ENCODE data around the gene OSBPL10.
"Not testable (repeated sequence)": the region's sequence is repeated elsewhere in the genome, so short reads cannot be mapped to it uniquely, and the experiment has no call there.

OSBPL10 gene

DNA sequence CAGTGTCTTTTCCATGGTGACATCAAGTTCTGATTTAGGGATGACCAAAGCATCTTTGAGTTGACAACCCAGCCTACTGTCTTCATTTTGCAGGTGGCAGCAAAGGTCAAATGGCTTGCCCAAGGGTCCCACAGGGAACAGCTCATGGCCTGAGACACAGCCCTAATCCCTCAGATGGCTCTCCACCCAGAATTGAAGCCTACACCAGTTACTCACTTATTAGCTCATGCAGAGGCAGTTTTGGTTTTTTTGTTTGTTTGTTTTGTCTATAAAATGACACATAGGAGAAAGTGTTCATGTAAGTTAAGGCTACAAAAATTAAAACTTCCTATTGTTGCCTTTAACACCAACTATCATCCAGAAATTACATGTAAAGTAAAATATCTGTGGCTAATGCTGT lies 167.9 kb downstream of the OSBPL10 start:
- no peak for DNase-seq (ENCODE audit: low read depth)

DNA sequence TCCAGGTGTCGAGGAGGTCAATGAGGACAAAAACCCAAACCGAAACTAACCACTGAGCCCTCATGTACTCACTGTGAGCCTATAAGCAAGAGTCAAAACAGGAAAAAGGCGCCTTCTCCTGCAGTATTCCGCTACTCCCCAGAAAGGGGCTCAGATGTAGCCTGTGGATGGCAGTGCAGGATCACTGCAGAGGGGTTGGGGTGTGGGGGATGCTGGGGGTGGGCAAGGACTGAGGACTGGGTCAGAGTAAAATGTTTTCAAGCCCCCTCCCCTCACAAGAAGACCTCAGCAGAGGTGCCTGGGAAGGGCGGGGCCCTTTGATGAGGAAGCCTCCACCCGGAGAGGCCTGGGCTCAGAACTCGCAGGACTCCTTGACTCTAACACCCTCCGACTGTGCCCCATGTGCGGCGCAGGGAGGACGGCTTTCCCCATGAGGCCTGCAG lies 170.1 kb downstream of the OSBPL10 start:
- no peak for DNase-seq (ENCODE audit: low read depth)

DNA sequence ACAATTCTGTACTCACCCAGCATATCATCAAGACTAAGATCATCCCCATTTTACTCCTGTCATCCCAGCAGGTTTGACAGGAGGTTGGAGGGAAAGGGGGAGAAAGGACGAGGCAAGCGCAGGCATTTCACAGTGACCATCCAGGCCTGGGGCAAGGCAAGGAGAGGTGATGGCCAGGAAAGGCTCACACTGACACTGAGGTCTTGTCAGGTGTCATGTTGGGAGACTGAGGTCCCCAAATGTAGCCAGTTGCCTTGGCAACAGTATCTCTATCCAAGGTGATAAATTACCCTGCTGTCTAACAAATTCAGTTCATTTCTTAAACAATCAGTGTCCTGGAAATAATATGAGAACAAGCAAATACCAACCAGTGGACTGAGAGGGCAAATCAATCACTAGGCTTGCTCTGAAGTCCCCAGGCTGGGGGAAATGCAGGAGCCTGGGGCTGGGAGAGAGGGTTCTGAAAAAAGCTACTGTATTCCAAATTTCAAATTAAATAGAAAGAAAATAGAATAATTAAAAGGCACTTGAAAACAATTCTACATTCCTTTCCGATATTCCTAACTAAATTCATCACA lies 172.8 kb downstream of the OSBPL10 start:
- DNase-seq (ENCODE audit: low read depth), result no peak

DNA sequence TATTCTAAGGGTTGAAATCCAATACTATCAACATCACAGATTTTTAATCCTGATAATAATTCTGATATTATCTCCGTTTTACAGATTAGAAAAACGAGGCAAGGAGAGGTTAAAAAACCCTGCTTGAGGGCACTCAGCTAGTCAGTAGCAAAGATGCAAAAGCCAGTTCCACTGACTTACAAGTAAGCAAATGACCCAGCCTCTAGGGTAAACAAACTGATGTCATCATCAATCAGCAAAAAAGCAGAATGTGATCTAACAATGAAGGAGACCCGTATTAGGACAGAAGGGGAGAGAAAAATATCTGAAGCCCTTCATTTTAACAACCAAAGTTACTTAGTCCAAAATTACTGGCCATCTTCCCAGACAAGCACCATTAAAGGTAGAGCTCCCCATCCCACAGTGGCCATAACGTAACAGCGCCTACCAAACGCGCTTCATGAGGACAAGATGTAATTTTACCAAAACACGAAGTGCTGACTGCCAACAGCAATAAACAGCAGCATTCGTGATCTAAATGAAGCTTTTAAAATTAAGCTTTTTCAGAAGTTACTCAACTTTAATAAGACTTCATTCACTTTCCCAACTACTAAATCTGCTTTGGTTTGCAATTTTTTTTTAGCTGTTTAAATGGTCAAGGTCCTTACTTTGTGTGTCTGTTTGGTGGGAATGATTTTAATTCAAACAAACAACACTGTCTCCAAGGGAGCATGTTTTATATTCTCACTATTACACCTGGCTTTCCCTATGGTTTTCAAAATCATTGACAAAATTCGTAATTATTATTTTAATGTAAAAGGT lies 176.6 kb downstream of the OSBPL10 start:
- DNase-seq (ENCODE audit: low read depth), result no peak

DNA sequence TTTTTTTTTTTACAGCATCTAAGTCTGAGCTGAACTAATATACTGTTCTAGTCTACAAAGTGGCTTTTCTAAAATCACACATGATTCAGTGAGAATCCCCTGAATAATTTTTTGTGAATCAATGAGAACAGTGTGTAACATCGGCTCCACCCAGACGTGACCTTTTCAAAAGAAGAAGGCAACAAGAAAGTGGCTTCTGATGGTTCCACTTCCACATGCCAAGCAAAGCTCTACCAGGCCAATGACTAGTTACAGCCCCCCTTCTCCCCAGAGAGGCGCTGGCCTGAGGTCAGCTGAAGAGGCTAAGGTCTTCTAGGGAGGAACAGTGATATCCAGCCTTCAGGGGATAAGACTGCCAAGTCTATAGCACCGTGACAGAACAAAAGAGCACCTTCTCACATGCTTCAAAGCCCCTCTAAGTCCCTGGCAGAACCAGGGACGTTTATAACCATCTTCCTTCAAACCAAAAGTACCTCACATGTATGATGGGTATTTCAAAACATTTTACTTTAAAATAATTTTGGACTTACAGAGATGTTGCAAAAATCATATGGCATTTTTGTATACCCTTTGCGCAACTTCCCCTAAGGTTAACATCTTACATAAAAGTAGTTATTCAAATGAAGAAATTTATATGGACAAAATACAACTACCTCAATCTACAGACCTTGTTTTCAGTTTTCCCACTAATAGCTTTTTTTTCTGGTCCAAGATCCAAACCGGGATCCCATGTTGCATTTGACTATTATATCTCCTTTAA lies 177.9 kb downstream of the OSBPL10 start:
- DNase-seq (ENCODE audit: low read depth), result no peak

DNA sequence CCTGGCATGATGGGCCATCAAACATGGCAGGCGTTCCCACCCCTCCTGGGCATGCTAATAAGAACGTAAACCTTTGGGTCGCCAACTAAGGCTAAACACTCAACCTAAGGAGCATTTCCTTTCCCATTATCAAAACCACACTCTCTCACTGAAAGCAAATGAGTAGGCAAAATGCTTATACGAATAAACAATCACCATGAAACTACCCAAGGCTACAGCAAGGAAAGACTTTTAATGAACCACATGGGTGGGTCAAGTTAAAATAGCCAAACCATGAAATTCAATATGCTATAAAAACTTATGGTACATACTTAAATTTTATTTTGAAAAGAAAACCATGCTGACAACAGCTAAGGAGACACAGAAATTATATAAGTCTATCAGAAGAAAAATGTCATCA lies 180.6 kb downstream of the OSBPL10 start:
- no peak for DNase-seq (ENCODE audit: low read depth)

DNA sequence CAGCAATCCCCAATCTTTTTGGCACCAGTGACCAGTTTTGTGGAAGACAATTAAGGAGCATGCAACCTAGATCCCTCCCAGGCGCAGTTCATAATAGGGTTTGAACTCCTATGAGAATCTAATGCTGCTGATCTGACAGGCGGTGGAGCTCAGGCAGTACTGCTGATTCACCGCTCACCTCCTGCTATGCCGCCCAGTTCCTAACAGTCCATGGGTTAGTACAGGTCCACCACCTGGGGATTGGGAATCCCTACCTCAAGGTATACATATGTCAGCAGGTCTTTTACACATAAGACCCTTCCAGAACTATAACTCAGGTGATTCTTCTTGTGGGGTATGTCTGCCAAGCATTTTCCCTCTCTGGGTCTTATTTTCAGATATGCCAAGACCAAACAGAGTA lies 182.2 kb downstream of the OSBPL10 start:
- no peak for DNase-seq (ENCODE audit: low read depth)

DNA sequence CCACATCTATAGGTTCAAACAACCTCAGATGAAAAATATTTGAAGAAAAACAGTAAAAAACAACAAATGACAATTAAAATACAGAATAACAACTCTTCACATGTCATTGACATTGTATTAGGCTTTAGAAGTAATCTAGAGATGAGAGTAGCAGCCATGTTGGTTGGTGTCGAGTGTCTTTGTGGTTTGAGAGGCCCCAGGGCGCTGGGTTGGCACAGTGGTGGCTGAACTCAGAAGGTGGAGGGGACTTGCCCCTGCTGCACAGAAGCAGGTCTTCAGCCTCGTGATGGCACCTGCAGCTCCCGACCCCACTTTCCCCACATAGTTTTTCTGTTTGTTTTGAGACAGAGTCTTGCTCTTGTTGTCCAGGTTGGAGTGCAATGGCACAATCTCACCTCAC lies 187.2 kb downstream of the OSBPL10 start:
- DNase-seq (ENCODE audit: low read depth), result no peak

DNA sequence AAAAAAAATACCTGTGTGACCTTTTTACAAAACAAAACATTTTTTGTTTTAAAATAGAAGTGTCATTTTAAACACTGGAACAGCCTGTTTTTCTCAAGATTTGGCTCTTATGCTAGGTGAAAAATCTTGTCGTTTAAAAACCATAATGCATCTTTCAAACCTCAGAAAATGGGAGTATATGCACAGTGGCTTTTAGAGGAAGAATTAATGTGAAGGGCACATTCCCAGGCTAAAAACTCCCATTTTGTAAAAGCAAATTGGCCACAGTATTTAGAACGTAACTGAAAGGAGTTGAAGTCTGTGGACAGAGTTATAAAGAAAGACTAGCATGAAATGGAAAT lies 190.0 kb downstream of the OSBPL10 start:
- no peak for DNase-seq (ENCODE audit: low read depth)

DNA sequence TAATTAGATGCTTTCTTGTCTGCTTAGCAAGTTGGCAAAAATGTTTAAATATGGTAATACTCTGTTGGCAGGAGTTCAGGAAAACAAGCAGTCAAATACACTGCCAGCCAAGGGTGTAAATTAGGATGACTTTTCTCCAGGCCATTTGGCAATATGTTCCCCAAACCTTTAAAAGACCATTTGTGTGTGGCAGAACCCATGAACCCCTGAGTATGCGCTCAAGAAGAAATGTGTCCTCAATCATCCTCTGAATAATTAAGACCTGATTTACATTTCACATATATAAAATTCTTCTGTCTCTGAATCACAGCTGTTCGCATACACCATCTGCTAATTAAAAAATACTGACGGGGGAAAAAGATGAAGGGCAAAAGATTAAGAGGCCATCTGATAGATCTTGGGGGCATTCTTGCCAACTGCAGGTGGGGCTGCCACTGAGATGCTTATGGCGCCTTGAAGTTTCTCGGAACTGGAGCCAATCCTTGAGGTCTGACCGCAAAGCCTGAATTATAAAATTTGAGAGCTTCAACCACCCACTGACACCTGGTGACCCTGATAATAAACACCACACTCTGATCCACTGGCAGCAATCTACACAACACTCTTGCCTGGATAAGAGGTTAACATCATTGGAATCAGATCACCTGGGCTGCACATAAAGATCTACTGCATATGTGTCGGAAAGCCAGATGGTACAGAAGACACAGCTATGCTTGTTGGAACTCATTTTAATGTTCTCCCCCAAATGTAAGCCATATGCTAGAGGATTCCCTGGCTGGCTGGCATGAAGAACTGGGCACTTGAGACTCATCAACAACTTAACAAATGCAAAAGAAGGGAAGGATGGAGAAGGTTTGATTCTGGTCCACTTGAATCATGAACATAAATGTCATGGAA lies 190.6 kb downstream of the OSBPL10 start:
- DNase-seq (ENCODE audit: low read depth), result no peak

DNA sequence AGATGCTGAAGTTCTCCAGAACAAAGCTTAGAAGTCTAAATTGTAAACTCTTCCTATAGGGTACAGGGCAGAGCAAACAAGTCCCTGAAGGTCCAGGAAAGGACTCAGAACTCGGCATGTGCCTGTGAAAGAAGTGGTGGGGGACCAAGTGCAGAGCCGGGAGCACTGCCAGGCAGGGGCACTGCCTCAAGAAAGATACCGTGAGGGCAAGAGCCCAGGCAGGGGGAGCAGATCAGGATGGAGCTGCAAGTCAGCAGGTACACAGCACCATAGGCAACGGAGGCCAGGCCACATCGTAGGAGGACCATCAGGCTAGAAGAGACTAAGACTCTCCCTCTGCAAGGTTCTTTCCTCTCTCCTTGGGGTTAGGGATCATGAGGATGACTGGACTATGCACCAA lies 191.6 kb downstream of the OSBPL10 start:
- DNase-seq (ENCODE audit: low read depth), result no peak

DNA sequence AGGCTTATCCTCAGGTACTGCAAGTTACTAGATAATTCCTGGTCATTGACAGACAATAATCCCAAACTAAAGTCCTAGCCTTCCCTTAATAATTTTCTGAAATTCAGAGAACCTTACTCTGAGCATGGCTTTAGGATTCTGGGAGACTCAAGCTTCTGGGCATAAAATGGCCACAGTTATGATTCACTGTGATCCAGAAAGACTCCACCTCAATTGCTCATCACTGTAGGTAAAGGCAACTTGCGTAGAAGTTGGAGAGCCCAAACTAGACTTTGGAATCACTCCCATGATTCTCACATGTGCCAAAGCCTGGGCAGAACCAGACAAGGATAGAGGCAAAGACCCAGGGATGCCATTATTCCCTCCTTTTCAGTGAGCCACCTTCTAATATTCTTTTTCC lies 195.3 kb downstream of the OSBPL10 start:
- DNase-seq (ENCODE audit: low read depth), result no peak

DNA sequence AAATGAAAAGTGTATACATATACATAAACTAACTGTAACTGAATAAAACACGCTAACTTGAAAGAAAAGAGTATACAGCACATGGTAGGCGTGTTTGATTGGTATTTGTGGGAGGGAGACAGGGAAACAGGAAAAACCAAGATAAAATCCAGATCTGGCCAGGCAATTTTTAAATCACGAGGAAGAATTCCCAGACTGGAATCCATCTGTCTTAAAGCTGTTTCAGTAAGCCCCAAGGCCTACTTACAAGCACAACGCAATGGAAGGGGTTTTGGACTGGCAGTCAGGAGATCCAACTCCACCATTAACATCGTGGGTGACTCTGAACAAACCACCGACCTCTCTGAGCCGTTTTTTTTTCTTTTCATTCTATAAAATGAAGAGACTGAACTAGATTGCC lies 195.8 kb downstream of the OSBPL10 start:
- no peak for DNase-seq (ENCODE audit: low read depth)

DNA sequence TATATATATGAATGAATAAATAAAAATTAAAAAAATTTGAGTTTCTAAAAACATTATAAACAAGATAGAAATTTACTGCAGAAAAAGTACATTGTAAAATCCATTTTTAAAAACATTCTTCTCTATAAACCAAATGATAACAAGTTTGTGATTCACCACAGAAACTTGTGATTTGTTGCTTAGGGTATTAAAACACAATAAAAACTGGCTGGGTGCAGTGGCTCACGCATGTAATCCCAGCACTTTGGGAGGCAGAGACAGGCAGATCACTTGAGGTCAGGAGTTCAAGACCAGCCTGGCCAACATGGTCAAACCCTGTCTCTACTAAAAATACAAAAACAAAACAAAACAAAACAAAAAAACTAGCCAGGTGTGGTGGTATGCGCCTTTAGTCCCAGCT lies 197.2 kb downstream of the OSBPL10 start:
- not testable (repeated sequence) for DNase-seq (ENCODE audit: low read depth)

DNA sequence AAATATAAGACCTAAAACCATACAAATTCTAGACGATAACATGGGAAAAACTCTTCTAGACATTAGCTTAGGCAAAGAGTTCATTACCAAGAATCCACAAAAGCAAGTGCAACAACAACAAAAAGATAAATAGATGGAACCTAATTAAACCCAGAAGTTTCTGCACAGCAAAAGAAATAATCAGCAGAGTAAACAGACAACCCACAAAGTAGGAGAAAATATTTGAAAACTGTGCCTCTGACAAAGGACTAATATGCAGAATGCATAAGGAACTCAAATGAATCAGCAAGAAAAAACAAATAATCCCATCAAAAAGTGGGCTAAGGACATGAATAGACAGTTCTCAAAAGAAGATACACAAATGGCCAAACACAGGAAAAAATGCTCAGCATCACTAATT lies 198.8 kb downstream of the OSBPL10 start:
- DNase-seq (ENCODE audit: low read depth), result not testable (repeated sequence)

DNA sequence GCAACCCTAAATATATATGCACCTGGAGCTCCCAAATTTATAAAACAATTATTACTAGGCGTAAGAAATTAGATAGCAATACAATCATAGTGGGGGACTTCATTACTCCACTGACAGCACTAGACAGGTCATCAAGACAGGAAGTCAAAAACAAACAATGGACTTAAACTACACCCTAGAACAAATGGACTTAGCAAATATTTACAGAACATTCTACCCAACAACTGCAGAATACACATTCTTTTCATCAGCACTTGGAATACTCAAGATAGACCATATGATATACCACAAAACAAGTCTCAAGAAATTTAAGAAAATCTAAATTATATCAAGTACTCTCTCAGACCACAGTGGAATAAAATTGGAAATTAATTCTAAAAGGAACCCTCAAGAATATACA lies 201.5 kb downstream of the OSBPL10 start:
- no peak for DNase-seq (ENCODE audit: low read depth)

DNA sequence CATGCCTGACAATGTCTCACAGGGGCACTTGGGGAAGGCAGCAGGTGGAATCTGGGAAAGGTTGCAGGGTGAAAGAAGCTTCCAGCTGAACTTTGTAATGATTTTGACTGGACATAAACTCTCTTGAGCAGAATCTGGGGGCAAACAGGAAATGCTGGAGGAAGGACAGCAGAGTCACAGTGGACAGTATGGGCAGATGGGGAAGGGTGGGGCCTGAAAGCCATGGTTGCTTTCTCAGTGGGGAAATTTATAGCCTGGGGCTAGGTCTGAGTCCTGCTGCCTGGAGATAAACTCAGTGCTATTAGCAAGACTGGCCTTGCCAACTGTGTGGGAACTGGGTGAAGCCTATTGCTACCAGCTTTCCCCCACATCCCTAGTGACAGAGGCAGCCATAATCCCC lies 203.2 kb downstream of the OSBPL10 start:
- no peak for DNase-seq (ENCODE audit: low read depth)

DNA sequence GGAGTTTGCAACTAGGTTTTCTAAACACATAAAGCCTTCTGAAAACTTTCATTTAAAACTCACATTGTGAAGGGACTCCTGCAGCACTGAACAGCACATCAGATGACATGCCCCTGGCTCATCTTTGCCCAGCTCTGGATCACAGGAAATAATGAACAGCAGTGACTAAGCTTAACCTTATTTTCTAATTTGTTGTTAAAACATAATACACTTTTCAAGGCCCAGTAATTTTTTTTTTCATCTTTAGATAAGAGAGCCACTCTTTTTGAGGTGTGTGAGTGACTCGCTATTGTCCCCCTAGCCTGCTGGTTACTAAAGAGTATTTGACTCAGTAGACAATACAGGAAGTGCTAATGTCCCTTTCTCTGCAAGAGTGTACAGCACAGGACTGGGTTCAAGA lies 204.0 kb downstream of the OSBPL10 start:
- DNase-seq (ENCODE audit: low read depth), result no peak

DNA sequence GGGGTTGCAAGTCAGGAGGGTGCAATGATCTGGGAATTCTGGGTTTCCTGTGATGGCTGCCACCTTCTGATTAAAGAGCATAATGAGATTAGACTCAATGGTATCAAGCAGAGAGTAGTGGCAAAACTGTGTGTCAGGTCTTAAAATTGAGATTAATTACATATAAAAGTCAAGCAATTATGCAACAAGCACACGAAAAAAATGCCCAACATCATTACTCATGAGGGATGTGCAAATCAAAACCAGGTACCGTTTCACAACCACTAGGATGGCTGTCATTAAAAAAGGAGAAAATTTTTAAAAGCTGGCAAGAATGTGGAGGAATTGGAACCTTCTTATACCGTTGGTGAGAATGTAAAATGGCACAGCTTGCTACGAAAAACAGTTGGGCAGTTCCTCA lies 205.0 kb downstream of the OSBPL10 start:
- DNase-seq (ENCODE audit: low read depth), result no peak

DNA sequence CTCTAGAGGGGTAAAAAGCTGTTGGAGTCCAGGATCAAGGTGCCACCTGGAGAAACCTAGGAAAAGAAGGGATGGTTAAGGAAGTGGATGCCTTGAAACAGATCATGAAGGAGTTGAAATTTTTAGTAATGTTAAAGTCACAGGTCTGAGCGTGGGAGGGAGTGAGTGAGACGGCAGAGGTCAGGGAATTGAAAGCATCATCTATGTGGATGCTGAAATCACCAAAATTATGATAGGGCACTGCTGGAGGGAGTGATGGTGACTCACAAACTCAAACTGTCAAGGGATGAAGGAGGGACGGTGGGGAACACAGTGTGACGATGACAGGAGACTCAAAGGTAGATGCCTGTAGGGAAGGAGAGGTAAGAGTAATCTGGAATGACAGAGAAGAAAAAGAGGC lies 205.7 kb downstream of the OSBPL10 start:
- no peak for DNase-seq (ENCODE audit: low read depth)

DNA sequence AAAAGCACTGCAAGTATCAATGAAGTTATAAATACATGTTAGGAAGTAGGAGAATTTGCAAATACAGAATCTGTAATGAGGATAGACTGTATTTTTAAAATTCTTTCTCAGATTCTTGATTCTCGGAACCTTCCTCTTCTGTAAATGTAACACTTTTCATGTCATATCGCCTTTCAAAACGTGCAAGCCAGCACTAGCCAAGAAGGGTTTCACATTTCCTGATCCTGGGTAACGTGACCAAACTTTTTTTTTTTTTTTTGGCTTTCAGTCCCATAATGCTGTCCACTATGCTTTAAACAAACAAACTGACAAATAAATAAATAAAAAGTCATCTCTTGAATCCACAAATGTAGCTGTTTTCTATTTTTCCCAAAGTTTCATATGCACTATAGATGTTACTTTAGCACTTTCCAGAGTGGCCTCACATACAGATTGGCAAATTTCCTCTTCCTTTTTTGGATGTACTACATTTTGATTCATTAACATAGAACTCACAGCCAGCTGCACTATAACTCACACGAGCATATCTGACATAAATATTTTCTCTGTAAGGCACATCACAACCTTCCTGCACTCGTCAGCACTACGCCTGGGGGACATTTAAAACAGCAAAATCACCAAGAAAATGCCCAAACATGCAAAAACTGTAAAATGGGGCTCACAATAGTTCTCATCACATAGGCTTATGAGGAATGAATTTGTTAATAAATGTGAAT lies 208.1 kb downstream of the OSBPL10 start:
- DNase-seq (ENCODE audit: low read depth), result no peak

DNA sequence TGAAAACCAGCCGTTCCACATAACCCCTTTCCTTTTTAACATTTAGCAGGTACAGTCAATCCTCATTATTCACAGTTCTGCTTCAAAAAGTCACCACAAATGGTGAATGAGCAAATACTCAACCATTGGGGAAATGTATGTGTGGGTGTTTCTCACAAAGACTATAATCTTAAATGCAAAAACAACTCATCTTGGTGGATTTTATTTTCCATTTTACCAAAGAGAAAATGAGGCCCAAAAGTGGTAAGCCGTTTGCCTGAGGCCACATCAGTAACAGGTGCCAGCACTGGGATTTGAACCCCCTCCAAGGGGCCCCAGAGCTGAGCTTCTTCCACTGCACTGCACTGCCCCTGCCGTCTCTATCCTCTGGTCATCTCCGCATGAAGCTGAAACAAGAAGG lies 208.8 kb downstream of the OSBPL10 start:
- DNase-seq (ENCODE audit: low read depth), result no peak

All from fibroblast of the conjunctiva (primary cell).